ENCODE measurements around the gene ADSS2. TPM values are rescaled to one million over a fixed set of nuclear protein-coding genes. Genes with fewer than 3 reads are reported as not detected.

ADSS2 gene
- total RNA-seq, 1 donor from 2014 or later, result 38.3 TPM

- intact Hi-C loops (cut with DNase I), result no loop called here
- no peak for DNase-seq (ENCODE audit: low spot score in 2 of 2)
- TF ChIP-seq CTCF (IDR thresholded peaks at IDR 0.05), result no peak
Observed at GRCh38 chr1:244387415-244387814, 64.3 kb downstream of the ADSS2 start.

GRCh38 chr1:244386595-244386994 is 65.1 kb downstream of the ADSS2 start:
- DNase-seq (ENCODE audit: low spot score in 2 of 2), result no peak

More at GRCh38 chr1:244387415-244387814, 64.3 kb downstream of the ADSS2 start:
- H3K4me1 ChIP-seq, result no peaks in the 10 kb centered on the region
- H3K36me3 ChIP-seq, result no peaks in the 10 kb centered on the region
- peaks cover 0 to 6% of the 10 kb centered on the region in 2 donors for H3K9me3 ChIP-seq
- no peaks in the 10 kb centered on the region for H3K27me3 ChIP-seq
- no peak overlapping the region for H3K27ac ChIP-seq
- no peak overlapping the region for H3K4me3 ChIP-seq

GRCh38 chr1:244384066-244384465 is 67.6 kb downstream of the ADSS2 start:
- no peaks in the 10 kb centered on the region for H3K36me3 ChIP-seq
- H3K27me3 ChIP-seq, result no peaks in the 10 kb centered on the region
- H3K9me3 ChIP-seq, result no peaks in the 10 kb centered on the region
- no peaks in the 10 kb centered on the region for H3K4me1 ChIP-seq
- intact Hi-C loops (cut with DNase I), result no loop called here
- no peak overlapping the region for H3K4me3 ChIP-seq
- no peak for DNase-seq (ENCODE audit: low spot score in 2 of 2)
- H3K27ac ChIP-seq, result no peak overlapping the region
- no peak for TF ChIP-seq CTCF (IDR thresholded peaks at IDR 0.05)

More at GRCh38 chr1:244386595-244386994, 65.1 kb downstream of the ADSS2 start:
- no peak overlapping the region for H3K27ac ChIP-seq
- H3K36me3 ChIP-seq, result no peaks in the 10 kb centered on the region
- no peak overlapping the region for H3K4me3 ChIP-seq
- no peaks in the 10 kb centered on the region for H3K4me1 ChIP-seq
- TF ChIP-seq CTCF (IDR thresholded peaks at IDR 0.05), result no peak
- intact Hi-C loops (cut with DNase I), result no loop called here
- H3K27me3 ChIP-seq, result no peaks in the 10 kb centered on the region
- H3K9me3 ChIP-seq, result peaks cover 0 to under 1% of the 10 kb centered on the region in 2 donors

DNA sequence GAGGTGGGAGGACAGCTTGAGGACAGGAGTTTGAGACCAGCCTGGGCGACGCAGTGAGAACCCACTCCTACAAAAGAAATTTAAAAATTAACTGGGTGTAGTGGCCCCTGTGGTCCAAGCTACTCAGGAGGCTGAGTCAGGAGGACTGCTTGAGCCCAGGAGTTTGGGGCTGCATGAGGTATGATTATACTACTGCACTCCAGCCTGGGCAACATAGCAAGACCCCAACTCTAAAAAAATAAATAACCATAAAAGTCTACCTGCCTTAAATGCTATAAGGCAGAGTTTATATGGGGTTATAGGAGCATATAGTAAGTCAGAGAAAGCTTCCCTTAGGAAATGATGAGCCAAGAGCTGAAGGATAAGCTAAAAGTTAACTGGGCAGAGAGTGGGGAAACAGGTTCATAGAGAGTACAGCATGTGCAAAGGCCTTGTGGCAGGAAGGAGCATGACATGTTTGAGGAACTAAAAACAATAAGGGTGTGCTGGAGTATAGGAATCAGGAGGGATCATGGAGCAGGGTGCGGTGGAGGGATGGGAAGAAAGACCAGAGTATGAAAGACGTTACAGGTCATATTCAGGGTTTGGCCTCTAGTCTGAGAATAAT is 68.3 kb downstream of the ADSS2 start:
- Histone ChIP-seq H3K27me3 (no peaks in the 10 kb centered on the region), H3K4me3 (no peak overlapping the region), H3K4me1 (no peaks in the 10 kb centered on the region), H3K27ac (no peak overlapping the region), H3K36me3 (no peaks in the 10 kb centered on the region), H3K9me3 (no peaks in the 10 kb centered on the region)
- no peak for DNase-seq (ENCODE audit: low spot score in 2 of 2)
- intact Hi-C loops (cut with DNase I), result no loop called here
- TF ChIP-seq CTCF (IDR thresholded peaks at IDR 0.05), result no peak

DNA sequence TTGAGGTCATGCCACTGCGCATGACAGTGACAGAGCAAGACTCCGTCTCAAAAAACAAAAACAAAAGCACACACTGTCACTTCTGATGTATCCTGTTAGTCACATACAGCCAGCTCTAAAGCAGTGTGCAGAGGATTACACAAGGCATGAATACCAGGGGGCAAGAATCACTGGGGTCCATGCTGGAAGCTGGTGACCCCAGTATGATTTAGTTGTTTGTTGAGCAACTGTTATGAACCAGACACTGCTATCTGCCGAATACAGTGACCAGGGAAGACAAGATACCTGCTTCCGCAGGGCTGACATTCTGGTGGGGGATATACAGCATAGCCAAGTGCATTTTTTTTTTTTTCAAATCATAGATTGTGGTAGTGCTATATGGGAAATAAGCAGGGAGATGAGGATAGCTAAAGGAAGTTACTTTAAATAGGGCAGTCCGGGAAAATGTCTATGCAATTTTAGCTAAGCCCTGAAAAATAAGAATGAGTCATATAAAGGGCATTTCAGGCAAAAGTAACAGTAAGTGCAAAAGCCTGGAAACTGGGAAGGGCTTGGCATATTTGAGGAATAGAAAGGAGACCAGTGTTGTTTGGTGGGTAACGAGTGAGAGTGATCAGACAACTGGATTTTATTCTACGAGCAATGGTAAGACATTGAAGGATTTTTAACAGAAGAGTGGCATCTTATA is 69.7 kb downstream of the ADSS2 start:
- DNase-seq (ENCODE audit: low spot score in 2 of 2), result no peak
- Histone ChIP-seq H3K27me3 (no peaks in the 10 kb centered on the region), H3K4me3 (no peak overlapping the region), H3K36me3 (no peaks in the 10 kb centered on the region), H3K9me3 (no peaks in the 10 kb centered on the region), H3K27ac (peak overlapping the region in 1 of 2 donors; percentile 26), H3K4me1 (no peaks in the 10 kb centered on the region)
- intact Hi-C loops (cut with DNase I), result no loop called here
- no peak for TF ChIP-seq CTCF (IDR thresholded peaks at IDR 0.05)
